GM12865 (cell line): ENCODE measurements around the gene ATP11B.

Experiments
- DNase-seq: peaks from one replicate; pipeline ENCODE4 v3.0.0; 2010; ENCODE audit warnings: low read depth
- H3K4me3 ChIP-seq: 2 replicates; pipeline ENCODE4 v1.5.1; 2011; ENCODE audit warnings: mild to moderate bottlenecking, low read depth, low read length, control low read depth
- CTCF ChIP-seq: IDR thresholded peaks from 2 replicates; pipeline ENCODE4 v1.5.1; 2011; ENCODE audit warnings: low read length, control low read depth, low read depth, inconsistent platforms; ENCODE audit not compliant: insufficient read depth; ENCODE audit errors: missing control alignments

ATP11B gene

DNA sequence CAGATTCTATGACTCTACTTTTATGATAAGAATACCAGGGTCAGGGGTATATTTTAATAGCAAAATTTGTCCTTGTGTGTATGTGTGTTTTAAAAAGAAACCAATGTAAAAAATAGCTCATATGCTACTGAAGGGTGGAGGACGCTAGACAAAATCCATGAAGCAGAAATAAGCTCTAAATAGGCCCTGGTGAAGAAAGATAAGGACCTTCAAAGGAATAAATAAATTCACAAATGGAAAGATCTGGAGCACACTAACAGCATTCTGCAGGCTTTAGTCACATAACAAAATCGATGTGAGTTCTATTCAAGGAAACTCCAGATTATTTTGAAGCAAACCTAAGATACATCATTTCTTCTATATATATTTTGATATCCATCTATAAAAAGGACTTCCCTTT lies 27.2 kb upstream of the ATP11B start:
- H3K4me3 ChIP-seq: no peak overlapping the region
- TF ChIP-seq CTCF: no peak
- no peak for DNase-seq

- no peak overlapping the region for H3K4me3 ChIP-seq
- no peak for DNase-seq
- no peak for TF ChIP-seq CTCF
Observed at GRCh38 chr3:182768413-182768812, 24.9 kb upstream of the ATP11B start.

DNA sequence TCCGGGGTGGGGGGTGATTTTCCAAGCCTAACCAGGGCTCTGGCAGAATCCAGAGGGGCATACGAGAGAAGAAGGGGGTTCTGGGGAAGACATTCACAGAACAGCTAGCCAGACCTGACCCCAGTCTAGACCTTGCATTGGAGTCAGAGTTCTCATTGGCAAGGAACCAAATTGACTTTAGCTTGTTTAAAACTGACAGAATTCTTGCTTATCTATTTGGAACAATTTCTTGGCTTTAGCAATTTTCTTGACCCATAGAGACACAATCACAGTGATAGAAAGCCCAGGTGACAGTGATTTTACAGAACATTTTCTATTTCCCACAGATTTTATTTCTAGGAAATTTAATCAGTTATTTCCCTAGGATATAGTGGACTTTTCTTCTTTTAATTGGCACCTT lies 23.6 kb upstream of the ATP11B start:
- H3K4me3 ChIP-seq: no peak overlapping the region
- TF ChIP-seq CTCF: no peak
- no peak for DNase-seq

DNA sequence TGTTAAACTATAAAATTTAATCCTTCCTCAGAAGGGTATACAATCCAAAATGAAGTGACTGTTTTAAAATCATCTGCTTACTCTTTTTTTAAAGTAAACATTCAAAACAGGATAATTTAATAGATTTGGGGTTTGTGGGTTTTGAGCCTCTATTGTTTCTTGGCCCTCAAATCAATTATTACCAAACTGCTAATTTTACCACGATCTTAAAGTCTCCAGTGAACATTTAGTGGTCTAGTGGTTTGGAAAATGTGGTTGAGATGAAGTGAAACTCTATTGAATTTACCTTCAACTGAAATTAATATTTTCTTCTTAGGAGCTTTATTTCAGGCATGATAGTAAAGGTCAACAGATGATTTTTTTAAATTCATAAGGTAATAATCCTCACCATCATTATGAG lies 11.2 kb upstream of the ATP11B start:
- H3K4me3 ChIP-seq: no peak overlapping the region
- TF ChIP-seq CTCF: no peak
- DNase-seq: no peak

DNA sequence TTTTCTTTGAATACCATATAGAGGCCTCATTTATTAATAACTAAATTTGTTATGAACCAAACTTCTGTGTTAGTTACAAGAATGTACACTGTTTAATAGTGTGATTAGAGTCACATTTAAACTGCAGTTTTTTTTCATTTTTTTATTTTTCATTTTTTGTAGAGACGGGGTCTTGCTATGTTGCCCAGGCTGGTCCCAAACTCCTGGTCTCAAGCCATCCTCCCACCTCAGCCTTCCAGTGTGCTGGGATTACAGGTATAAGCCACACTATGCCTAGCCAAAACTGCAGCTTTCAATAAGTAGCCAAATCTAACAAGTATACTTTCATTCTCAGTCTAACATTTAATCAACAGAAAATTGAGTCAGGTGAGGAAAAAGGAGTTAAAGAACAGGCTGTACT lies 10.2 kb upstream of the ATP11B start:
- H3K4me3 ChIP-seq: no peak overlapping the region
- no peak for TF ChIP-seq CTCF
- DNase-seq: no peak

- no peak for TF ChIP-seq CTCF
- DNase-seq: no peak
- no peak overlapping the region for H3K4me3 ChIP-seq
Observed at GRCh38 chr3:182784542-182784941, 8.8 kb upstream of the ATP11B start.

GRCh38 chr3:182785142-182785541 lies 8.2 kb upstream of the ATP11B start:
- no peak for DNase-seq
- H3K4me3 ChIP-seq: no peak overlapping the region
- TF ChIP-seq CTCF: no peak
